ENCODE results near the gene POLR3B.

DNA sequence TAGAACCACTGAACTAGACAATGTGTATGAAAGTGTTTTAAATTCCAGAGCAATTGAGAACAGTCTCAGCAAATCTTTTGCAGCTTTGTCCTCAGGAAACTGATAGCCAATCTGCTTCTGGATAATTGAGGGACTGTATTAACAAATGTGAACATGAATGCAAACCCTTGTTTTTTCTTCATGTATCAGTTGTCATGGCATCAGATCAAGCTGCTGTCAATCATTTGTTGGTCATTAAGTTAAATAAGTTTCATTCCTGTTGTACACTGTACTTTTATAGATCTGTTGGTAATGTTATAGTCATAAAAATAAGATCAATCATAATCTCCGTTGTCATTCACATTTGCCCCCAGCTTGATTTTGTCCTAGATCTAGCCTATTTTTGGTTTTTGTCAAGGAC, 159.8 kb downstream of the POLR3B start:
- TF ChIP-seq, protein P1, sequence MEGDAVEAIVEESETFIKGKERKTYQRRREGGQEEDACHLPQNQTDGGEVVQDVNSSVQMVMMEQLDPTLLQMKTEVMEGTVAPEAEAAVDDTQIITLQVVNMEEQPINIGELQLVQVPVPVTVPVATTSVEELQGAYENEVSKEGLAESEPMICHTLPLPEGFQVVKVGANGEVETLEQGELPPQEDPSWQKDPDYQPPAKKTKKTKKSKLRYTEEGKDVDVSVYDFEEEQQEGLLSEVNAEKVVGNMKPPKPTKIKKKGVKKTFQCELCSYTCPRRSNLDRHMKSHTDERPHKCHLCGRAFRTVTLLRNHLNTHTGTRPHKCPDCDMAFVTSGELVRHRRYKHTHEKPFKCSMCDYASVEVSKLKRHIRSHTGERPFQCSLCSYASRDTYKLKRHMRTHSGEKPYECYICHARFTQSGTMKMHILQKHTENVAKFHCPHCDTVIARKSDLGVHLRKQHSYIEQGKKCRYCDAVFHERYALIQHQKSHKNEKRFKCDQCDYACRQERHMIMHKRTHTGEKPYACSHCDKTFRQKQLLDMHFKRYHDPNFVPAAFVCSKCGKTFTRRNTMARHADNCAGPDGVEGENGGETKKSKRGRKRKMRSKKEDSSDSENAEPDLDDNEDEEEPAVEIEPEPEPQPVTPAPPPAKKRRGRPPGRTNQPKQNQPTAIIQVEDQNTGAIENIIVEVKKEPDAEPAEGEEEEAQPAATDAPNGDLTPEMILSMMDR (conservative IDR thresholded peaks at IDR 0.05; ENCODE audit: low read length), result no peak
- TF ChIP-seq EZH2phosphoT487 (IDR thresholded peaks at IDR 0.05; ENCODE audit: borderline replicate concordance, low read depth, low read length), result no peak

All from OCI-LY7 (cell line).